CD8-positive, alpha-beta memory T cell (primary cell): ENCODE results near the gene NTSR2. TPM values are rescaled to one million over a fixed set of nuclear protein-coding genes. Genes with fewer than 3 reads are reported as not detected.

ENCODE experiments used
- CTCF ChIA-PET: fragments of 350-600 bp; sonication (Branson Sonifier 250); formaldehyde crosslinking; loops from one replicate; lab custom pipeline; 2021; ENCODE audit warnings: antibody characterized with exemption; lab: Charles Lee
- POLR2A ChIA-PET: fragments of 350-600 bp; sonication (Branson Sonifier 250); formaldehyde crosslinking; loops from one replicate; lab custom pipeline; 2021; ENCODE audit warnings: antibody characterized with exemption; lab: Charles Lee
- DNase-seq, 5 donors: peaks; one replicate each; pipeline versions ENCODE4 v3.0.0 to v3.0.0-alpha.2; 2020 to 2022; ENCODE audit warnings: mixed read lengths in 1 of 5
- H3K27ac ChIP-seq: one replicate; pipeline ENCODE4 v1.7.0; 2013; ENCODE audit warnings: low read depth, mild to moderate bottlenecking, low read length, moderate library complexity
- H3K27me3 ChIP-seq: 2 replicates; pipeline ENCODE4 v1.7.0; 2013; ENCODE audit warnings: low read length, mild to moderate bottlenecking; ENCODE audit not compliant: insufficient read depth, poor library complexity, severe bottlenecking
- H3K36me3 ChIP-seq: 2 replicates; pipeline ENCODE4 v1.7.0; 2013; ENCODE audit warnings: mild to moderate bottlenecking, low read length, moderate library complexity; ENCODE audit not compliant: insufficient read depth
- H3K4me1 ChIP-seq: 2 replicates; pipeline ENCODE4 v1.7.0; 2013; ENCODE audit warnings: mild to moderate bottlenecking, low read length, moderate library complexity; ENCODE audit not compliant: insufficient read depth
- H3K4me3 ChIP-seq: 2 replicates; pipeline ENCODE4 v1.7.0; 2013; ENCODE audit warnings: mild to moderate bottlenecking, low read length
- H3K9me3 ChIP-seq: 2 replicates; pipeline ENCODE4 v1.7.0; 2013; ENCODE audit warnings: mild to moderate bottlenecking, low read length
- H3K27ac Mint-ChIP-seq, 8 donors: one replicate each; pipeline ENCODE4 v1.8.0; 2020 to 2021; ENCODE audit warnings: mixed read lengths in 8 of 8, mild to moderate bottlenecking in 6 of 8, inconsistent platforms in 3 of 8, moderate library complexity in 3 of 8
- H3K27me3 Mint-ChIP-seq, 2 donors: one replicate each; pipeline ENCODE4 v1.8.0; 2020 to 2021; ENCODE audit warnings: mixed read lengths in 2 of 2, mild to moderate bottlenecking in 1 of 2, moderate library complexity in 1 of 2
- H3K36me3 Mint-ChIP-seq, 3 donors: one replicate each; pipeline ENCODE4 v1.8.0; 2020 to 2021; ENCODE audit warnings: mixed read lengths in 3 of 3, inconsistent platforms in 1 of 3, mild to moderate bottlenecking in 1 of 3
- H3K4me1 Mint-ChIP-seq, 3 donors: one replicate each; pipeline ENCODE4 v1.8.0; 2020 to 2021; ENCODE audit warnings: mixed read lengths in 3 of 3, inconsistent platforms in 1 of 3, mild to moderate bottlenecking in 1 of 3
- H3K4me3 Mint-ChIP-seq, 7 donors: one replicate each; pipeline ENCODE4 v1.8.0; 2020 to 2021; ENCODE audit warnings: mixed read lengths in 7 of 7, mild to moderate bottlenecking in 6 of 7, moderate library complexity in 4 of 7, inconsistent platforms in 2 of 7
- H3K9me3 Mint-ChIP-seq, 5 donors: one replicate each; pipeline ENCODE4 v1.8.0; 2020 to 2022; ENCODE audit warnings: mixed read lengths in 5 of 5, mild to moderate bottlenecking in 3 of 5, moderate library complexity in 2 of 5, inconsistent platforms in 1 of 5
- polyA plus RNA-seq: library from polyadenylated mRNA; unstranded; fragments of 300-500 nt; fragmentation: Illumina TruSeq; gene quantifications from one replicate; pipeline ENCODE4 v1.2.3, GENCODE V29; 2021
- total RNA-seq, 2 experiments: library from RNA; stranded (reverse); gene quantifications; one replicate each; pipeline ENCODE4 v1.2.3, GENCODE V29; 2021

The NTSR2 gene
- total and polyA plus RNA-seq, 3 experiments from 2014 or later, result not detected

DNA sequence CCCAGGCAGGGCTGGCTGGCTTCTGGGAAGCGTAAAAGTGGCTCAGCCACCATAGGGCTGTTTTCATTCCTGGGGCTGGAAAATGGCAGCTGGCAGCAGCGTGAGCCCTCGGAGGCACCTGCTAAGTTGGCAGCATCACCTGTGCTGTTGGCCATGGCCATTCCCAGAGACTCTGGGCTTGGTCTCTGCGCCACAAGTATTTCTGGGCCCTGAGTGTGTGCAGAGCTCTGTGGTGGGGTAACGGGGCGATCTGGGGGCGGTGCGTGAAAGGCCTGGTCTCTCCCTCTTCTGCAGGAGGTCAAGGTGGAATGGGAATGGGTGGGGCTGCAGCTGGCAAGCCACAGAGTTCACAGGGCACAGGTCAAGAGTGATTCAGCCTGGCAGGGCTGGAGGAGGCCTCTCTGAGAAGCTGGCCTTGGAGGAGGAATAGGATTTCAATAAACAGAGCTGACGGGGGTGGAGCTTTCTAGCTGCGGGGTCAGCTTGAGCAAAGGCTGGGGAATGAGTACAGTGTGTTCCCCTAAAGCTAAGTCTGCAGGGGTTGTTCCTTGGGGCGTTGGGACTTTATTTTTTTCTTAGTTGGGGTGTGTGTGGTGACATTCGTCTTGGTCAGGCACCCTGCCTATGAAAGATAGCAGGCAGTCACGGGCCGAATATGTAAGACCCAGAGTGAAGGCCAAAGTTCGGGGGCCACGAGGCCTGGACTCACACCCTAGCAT, 10.3 kb upstream of the NTSR2 start:
- Histone ChIP-seq H3K36me3 (no peaks in the 10 kb centered on the region), H3K9me3 (no peaks in the 10 kb centered on the region), H3K27me3 (no peaks in the 10 kb centered on the region), H3K4me3 (no peak overlapping the region), H3K27ac (no peak overlapping the region), H3K4me1 (no peaks in the 10 kb centered on the region)
- Mint-ChIP-seq H3K27ac (no peak overlapping the region), H3K4me1 (peaks cover 1 to 6% (median 5%) of the 10 kb centered on the region in 3 donors), H3K36me3 (no peaks in the 10 kb centered on the region), H3K27me3 (peaks cover 28 to 48% of the 10 kb centered on the region in 2 donors), H3K9me3 (no peaks in the 10 kb centered on the region), H3K4me3 (no peak overlapping the region)
- DNase-seq, result no peak
- ChIA-PET CTCF (interaction anchor here (1.2 to 1.3 kb wide), 2 partner anchors 13 to 99 kb away, joined by 3 to 5 read pairs; no protein-coding TSS in a partner anchor), POLR2A (interaction anchor here (0.5 kb wide), 1 partner anchor 556 kb away, joined by 4 read pairs; no protein-coding TSS in a partner anchor)

DNA sequence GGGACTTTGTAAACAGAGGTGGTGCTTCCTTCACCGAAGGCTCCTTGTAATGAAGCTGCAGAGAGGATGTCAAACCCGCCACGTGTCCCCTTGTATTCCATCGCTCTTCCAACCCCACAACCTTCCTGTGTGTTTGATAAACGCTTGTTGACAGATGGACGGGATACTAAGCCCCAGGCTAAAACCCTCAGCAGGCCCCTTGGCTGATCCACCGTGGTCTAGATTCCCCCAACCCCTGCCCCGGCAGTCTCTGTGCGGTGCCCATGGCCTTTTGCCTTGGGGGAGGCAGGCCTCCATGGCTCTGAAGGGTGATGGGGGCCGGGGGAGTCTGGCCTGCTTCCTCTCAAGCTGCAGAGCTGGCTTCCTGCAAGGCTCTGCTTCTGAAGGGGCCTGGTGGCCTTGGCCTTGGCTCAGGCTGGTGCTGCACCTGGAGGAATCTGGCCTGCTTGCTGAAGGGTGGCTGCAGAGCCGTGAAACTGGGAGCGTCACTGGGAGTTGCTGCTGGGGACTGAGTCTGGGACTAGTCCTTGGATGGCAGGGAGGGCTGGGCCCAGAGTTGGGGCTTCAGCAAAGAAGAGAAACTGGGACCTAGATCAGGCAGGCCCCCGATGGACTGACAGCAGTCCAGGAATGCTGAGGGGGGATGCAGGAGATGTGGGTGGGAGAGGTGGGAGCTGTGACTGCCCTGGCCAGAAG, 9.6 kb upstream of the NTSR2 start:
- no peaks in the 10 kb centered on the region for H3K36me3 ChIP-seq
- H3K4me1 Mint-ChIP-seq, result peaks cover 1 to 6% (median 5%) of the 10 kb centered on the region in 3 donors
- no peak for DNase-seq
- no peaks in the 10 kb centered on the region for H3K4me1 ChIP-seq
- POLR2A ChIA-PET, result interaction anchor here (0.5 kb wide), 1 partner anchor 555 kb away, joined by 4 read pairs; no protein-coding TSS in a partner anchor
- CTCF ChIA-PET, result interaction anchor here (1.2 to 1.3 kb wide), 2 partner anchors 13 to 100 kb away, joined by 3 to 5 read pairs; no protein-coding TSS in a partner anchor
- H3K9me3 Mint-ChIP-seq, result no peaks in the 10 kb centered on the region
- H3K27me3 ChIP-seq, result no peaks in the 10 kb centered on the region
- H3K4me3 Mint-ChIP-seq, result no peak overlapping the region
- H3K36me3 Mint-ChIP-seq, result no peaks in the 10 kb centered on the region
- no peaks in the 10 kb centered on the region for H3K9me3 ChIP-seq
- no peak overlapping the region for H3K27ac ChIP-seq
- no peak overlapping the region for H3K27ac Mint-ChIP-seq
- H3K27me3 Mint-ChIP-seq, result peaks cover 27 to 51% of the 10 kb centered on the region in 2 donors
- H3K4me3 ChIP-seq, result no peak overlapping the region

DNA sequence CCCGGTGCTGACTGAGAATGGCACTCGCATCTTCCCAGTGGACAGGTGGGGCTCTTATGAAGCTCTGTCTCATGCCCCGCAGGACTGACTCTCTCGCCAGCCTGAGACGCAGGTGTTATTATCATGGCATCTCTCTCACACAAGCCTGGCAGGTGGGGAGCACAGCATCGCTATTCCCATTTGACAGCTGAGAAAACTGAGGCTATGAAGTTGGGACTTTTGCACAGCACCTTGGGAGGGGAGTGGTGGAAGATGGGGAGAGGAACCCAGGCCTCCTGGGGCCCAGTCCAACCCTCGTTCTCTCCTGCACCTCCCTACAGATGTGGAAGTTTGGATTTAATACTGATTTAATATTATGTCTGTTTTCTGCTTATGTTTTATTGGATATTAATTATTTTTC, 9.0 kb upstream of the NTSR2 start:
- Histone ChIP-seq H3K9me3 (no peaks in the 10 kb centered on the region), H3K27me3 (no peaks in the 10 kb centered on the region), H3K4me3 (no peak overlapping the region), H3K4me1 (no peaks in the 10 kb centered on the region), H3K27ac (no peak overlapping the region), H3K36me3 (no peaks in the 10 kb centered on the region)
- no peak overlapping the region for H3K27ac Mint-ChIP-seq
- no peak overlapping the region for H3K4me3 Mint-ChIP-seq
- CTCF ChIA-PET, result interaction anchor here (1.3 kb wide), 1 partner anchor 14 kb away, joined by 5 read pairs; no protein-coding TSS in a partner anchor
- H3K36me3 Mint-ChIP-seq, result no peaks in the 10 kb centered on the region
- no peaks in the 10 kb centered on the region for H3K9me3 Mint-ChIP-seq
- POLR2A ChIA-PET, result no interaction called here
- H3K27me3 Mint-ChIP-seq, result peaks cover 33 to 57% of the 10 kb centered on the region in 2 donors
- no peak for DNase-seq
- peaks cover 1 to 6% (median 5%) of the 10 kb centered on the region in 3 donors for H3K4me1 Mint-ChIP-seq

DNA sequence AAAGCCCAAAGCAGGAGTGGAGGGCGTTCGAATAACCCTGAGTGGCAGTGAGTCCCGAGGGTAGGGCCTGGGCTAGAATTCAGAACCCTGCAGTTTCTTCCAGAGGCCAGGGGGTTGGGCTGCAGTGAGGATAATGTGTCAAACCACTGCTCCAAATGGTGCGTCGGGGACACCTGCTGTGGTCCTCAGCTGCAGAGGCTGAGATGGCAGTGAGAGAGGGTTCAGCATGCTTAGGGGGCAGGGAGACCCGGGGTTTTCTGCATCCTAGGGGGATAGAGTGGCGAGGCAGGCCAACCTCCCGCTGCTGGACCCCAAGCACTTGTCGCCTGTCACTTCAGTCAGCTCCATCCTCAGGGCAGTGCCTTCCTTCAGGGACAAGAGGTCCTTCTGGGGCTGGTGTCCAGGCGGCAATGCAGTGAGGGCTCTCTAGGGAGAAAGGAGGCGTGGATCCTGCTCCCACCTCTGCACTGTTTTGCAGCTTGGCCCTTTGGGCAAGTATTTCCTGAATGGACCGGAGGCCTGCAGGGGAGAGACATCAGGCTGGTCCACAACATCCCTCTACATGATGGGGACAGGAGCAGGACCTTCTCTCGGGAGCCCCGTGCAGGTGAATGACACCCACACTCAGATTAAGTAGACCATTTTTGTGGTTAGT, 8.4 kb upstream of the NTSR2 start:
- no peak overlapping the region for H3K27ac Mint-ChIP-seq
- H3K9me3 ChIP-seq, result no peaks in the 10 kb centered on the region
- no peaks in the 10 kb centered on the region for H3K36me3 ChIP-seq
- no peaks in the 10 kb centered on the region for H3K36me3 Mint-ChIP-seq
- H3K4me1 Mint-ChIP-seq, result peaks cover 1 to 6% (median 5%) of the 10 kb centered on the region in 3 donors
- no peak for DNase-seq
- no peaks in the 10 kb centered on the region for H3K4me1 ChIP-seq
- H3K9me3 Mint-ChIP-seq, result no peaks in the 10 kb centered on the region
- CTCF ChIA-PET, result no interaction called here
- H3K4me3 Mint-ChIP-seq, result no peak overlapping the region
- no peaks in the 10 kb centered on the region for H3K27me3 ChIP-seq
- H3K27ac ChIP-seq, result no peak overlapping the region
- H3K27me3 Mint-ChIP-seq, result peaks cover 34 to 60% of the 10 kb centered on the region in 2 donors
- POLR2A ChIA-PET, result no interaction called here
- H3K4me3 ChIP-seq, result no peak overlapping the region

DNA sequence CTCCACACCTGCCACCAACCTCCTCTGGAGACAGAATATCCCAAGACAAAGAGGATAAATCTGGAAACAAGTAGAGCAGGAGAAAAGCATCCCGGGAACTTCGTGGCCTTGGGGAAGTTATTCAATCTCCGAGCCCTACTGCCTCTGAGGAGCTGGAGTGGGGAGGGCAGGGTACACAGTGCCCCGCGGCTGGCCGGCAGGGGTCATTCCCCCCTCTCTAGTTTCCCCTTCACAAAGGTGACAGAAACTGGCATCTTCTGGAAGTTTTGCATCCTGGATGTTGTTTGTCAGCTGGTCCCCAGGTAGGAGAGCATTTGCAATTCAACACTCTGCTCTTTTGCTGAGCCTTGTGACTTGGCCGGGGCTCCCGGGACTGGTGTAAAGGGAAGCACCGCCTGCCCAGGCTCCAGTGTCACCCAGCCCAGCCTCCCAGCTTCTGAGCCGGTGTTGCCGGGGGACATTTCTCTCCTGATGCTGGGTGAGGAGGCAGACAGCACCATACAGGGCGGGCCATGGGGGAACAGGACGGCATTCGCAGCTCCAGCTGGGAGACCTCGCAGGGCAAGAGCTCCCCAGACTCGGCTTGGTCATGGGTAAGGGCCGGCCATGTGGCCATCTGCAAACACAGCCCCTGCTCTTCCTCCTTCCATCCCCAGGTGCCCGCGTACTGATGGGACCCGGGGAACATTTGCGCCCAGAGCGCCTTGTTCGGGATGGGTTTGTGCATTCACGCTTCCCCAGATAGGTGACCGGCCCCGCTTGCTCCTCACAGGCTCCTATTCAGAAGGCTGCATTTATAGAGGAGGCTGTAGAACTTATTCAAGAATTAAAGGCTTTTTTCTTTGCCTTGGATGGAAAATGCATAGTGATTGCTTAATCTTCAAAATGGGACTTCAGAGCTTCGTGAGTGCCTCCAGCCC, 7.4 kb upstream of the NTSR2 start:
- no peaks in the 10 kb centered on the region for H3K4me1 ChIP-seq
- CTCF ChIA-PET, result interaction anchor here (0.5 kb wide), 1 partner anchor 10 kb away, joined by 3 read pairs; no protein-coding TSS in a partner anchor
- H3K36me3 ChIP-seq, result no peaks in the 10 kb centered on the region
- H3K27me3 ChIP-seq, result no peaks in the 10 kb centered on the region
- peaks cover 29 to 66% of the 10 kb centered on the region in 2 donors for H3K27me3 Mint-ChIP-seq
- POLR2A ChIA-PET, result no interaction called here
- peaks cover 1 to 4% (median 4%) of the 10 kb centered on the region in 3 donors for H3K4me1 Mint-ChIP-seq
- no peak for DNase-seq
- H3K4me3 Mint-ChIP-seq, result no peak overlapping the region
- no peak overlapping the region for H3K4me3 ChIP-seq
- H3K36me3 Mint-ChIP-seq, result no peaks in the 10 kb centered on the region
- no peak overlapping the region for H3K27ac ChIP-seq
- no peaks in the 10 kb centered on the region for H3K9me3 Mint-ChIP-seq
- H3K27ac Mint-ChIP-seq, result no peak overlapping the region
- no peaks in the 10 kb centered on the region for H3K9me3 ChIP-seq

DNA sequence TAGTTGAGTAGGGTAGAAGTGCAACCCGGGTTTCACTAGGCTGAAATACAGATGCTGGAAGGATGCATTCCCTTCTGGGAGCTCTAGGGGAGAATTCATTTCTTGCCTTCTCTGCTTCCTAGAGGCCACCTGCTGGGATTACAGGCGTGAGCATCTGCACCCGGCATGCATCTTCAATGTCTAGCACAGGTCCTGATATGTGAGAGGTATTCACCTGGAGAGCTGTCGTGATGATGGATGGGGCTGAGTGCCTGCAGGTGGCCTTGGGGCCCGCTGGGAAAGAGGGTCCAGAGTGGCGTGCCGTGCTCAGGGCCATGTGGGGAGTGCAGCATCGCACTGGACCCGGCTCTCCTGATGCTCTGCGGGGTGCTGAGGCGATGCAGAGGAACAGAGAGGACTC, 6.6 kb upstream of the NTSR2 start:
- Mint-ChIP-seq H3K4me3 (peak overlapping the region in 1 of 7 donors; percentile 19), H3K4me1 (no peaks in the 10 kb centered on the region), H3K27me3 (peaks cover 27 to 69% of the 10 kb centered on the region in 2 donors)

DNA sequence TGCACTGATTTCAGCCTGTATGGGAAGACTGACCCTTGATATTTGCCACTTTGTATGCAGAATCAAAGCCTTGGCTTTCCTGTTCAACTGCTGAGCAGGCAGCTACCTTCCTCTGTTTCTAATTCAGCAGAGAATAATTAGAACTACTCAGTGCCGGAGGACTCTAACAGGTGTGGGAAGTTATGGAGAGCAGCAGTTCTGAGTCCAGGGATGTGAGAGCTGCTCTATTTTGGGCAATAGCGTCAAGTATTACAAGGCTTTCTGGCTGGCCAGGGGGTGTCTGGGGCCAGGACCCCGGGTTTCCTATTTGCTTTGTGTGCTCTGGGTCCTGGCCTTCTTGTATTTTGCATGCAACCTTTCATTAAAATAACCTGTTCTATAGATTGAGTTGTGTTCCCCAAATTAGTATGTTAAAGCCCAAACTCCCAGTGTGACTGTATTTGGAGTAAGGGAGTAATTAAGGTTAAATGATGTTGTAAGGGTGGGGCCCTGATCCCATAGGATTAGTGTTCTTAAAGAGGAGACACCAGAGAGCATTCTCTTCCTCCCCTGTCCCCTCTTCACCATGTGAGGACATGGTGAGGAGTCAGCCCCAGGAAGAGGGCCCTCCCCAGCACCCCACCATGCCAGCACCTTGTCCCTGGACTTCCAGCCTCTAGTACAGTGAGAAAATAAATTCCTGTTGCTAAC, 5.6 kb upstream of the NTSR2 start:
- Mint-ChIP-seq H3K36me3 (no peaks in the 10 kb centered on the region), H3K4me1 (peaks cover 0 to under 1% (median under 1%) of the 10 kb centered on the region in 3 donors), H3K27me3 (peaks cover 30 to 70% of the 10 kb centered on the region in 2 donors), H3K4me3 (no peak overlapping the region), H3K27ac (no peak overlapping the region), H3K9me3 (no peaks in the 10 kb centered on the region)
- Histone ChIP-seq H3K9me3 (no peaks in the 10 kb centered on the region), H3K27ac (no peak overlapping the region), H3K4me1 (no peaks in the 10 kb centered on the region), H3K27me3 (peaks cover 6% of the 10 kb centered on the region), H3K4me3 (no peak overlapping the region), H3K36me3 (no peaks in the 10 kb centered on the region)
- DNase-seq, result no peak
- ChIA-PET POLR2A (no interaction called here), CTCF (no interaction called here)

More for the DNA sequence above, 6.6 kb upstream of the NTSR2 start:
- Histone ChIP-seq H3K27ac (no peak overlapping the region), H3K4me3 (no peak overlapping the region), H3K27me3 (no peaks in the 10 kb centered on the region), H3K36me3 (no peaks in the 10 kb centered on the region), H3K9me3 (no peaks in the 10 kb centered on the region), H3K4me1 (no peaks in the 10 kb centered on the region)
- Mint-ChIP-seq H3K27ac (peak overlapping the region in 1 of 8 donors; percentile 80), H3K36me3 (no peaks in the 10 kb centered on the region), H3K9me3 (no peaks in the 10 kb centered on the region)
- DNase-seq, result no peak
- CTCF ChIA-PET, result no interaction called here
- POLR2A ChIA-PET, result no interaction called here
